Measurements from ENCODE around the gene COL15A1.

The COL15A1 gene

GRCh38 chr9:99056886-99057664, 113.4 kb downstream of the COL15A1 start:
- Histone ChIP-seq H2AK5ac (ENCODE audit: low read length) (no peak overlapping the region), H4K5ac (ENCODE audit: low read length) (no peak overlapping the region), H3K56ac (ENCODE audit: low read length) (no peak overlapping the region), H3K18ac (ENCODE audit: low read length) (no peak overlapping the region), H3K27me3 (ENCODE audit: insufficient read depth, low read length, poor library complexity) (no peaks in the 10 kb centered on the region), H2BK5ac (ENCODE audit: low read length) (no peak overlapping the region), H4K8ac (ENCODE audit: low read depth, low read length) (no peak overlapping the region), H3K4me1 (ENCODE audit: control insufficient read depth, low read depth, low read length) (no peaks in the 10 kb centered on the region), H2BK15ac (replicated peaks; ENCODE audit: low read depth) (no peak overlapping the region), H3K4me2 (ENCODE audit: low read length) (no peak overlapping the region), H3K27ac (ENCODE audit: low read depth, low read length) (no peak overlapping the region), H3K4ac (ENCODE audit: low read depth, low read length) (no peak overlapping the region), H3K79me2 (ENCODE audit: control insufficient read depth, insufficient read depth, low read length) (no peaks in the 10 kb centered on the region), H3K9ac (ENCODE audit: low read length) (no peak overlapping the region), H3K23ac (ENCODE audit: low read length) (no peak overlapping the region), H2BK120ac (ENCODE audit: low read depth, low read length) (no peak overlapping the region), H3K79me1 (ENCODE audit: low read length) (no peaks in the 10 kb centered on the region), H3K36me3 (ENCODE audit: control insufficient read depth, insufficient read depth, low read length) (no peaks in the 10 kb centered on the region), H3K4me3 (ENCODE audit: low read length) (no peak overlapping the region)
- no peak for DNase-seq
- no CpG with 5 or more reads among the region's 5 CpGs for WGBS (ENCODE audit: extremely low coverage, insufficient coverage, low lambda C conversion rate)

GRCh38 chr9:99057665-99058625, 114.2 kb downstream of the COL15A1 start:
- Histone ChIP-seq H3K18ac (ENCODE audit: low read length) (no peak overlapping the region), H3K27me3 (ENCODE audit: insufficient read depth, low read length, poor library complexity) (no peaks in the 10 kb centered on the region), H2BK15ac (replicated peaks; ENCODE audit: low read depth) (no peak overlapping the region), H3K56ac (ENCODE audit: low read length) (no peak overlapping the region), H2AK5ac (ENCODE audit: low read length) (peak overlapping the region; percentile 27), H3K9ac (ENCODE audit: low read length) (no peak overlapping the region), H3K27ac (ENCODE audit: low read depth, low read length) (no peak overlapping the region), H3K23ac (ENCODE audit: low read length) (no peak overlapping the region), H3K4me2 (ENCODE audit: low read length) (no peak overlapping the region), H4K8ac (ENCODE audit: low read depth, low read length) (no peak overlapping the region), H3K79me2 (ENCODE audit: control insufficient read depth, insufficient read depth, low read length) (no peaks in the 10 kb centered on the region), H3K36me3 (ENCODE audit: control insufficient read depth, insufficient read depth, low read length) (no peaks in the 10 kb centered on the region), H2BK5ac (ENCODE audit: low read length) (no peak overlapping the region), H3K4me3 (ENCODE audit: low read length) (no peak overlapping the region), H3K4me1 (ENCODE audit: control insufficient read depth, low read depth, low read length) (no peaks in the 10 kb centered on the region), H3K79me1 (ENCODE audit: low read length) (no peaks in the 10 kb centered on the region), H3K4ac (ENCODE audit: low read depth, low read length) (no peak overlapping the region), H4K5ac (ENCODE audit: low read length) (no peak overlapping the region), H2BK120ac (ENCODE audit: low read depth, low read length) (no peak overlapping the region)
- WGBS (ENCODE audit: extremely low coverage, insufficient coverage, low lambda C conversion rate), result no CpG with 5 or more reads among the region's 7 CpGs
- DNase-seq, result peak; percentile 36

- Histone ChIP-seq H3K18ac (ENCODE audit: low read length) (no peak overlapping the region), H2BK15ac (replicated peaks; ENCODE audit: low read depth) (no peak overlapping the region), H3K23ac (ENCODE audit: low read length) (no peak overlapping the region), H3K56ac (ENCODE audit: low read length) (no peak overlapping the region), H4K5ac (ENCODE audit: low read length) (no peak overlapping the region), H2AK5ac (ENCODE audit: low read length) (no peak overlapping the region), H3K4me3 (ENCODE audit: low read length) (no peak overlapping the region), H3K27me3 (ENCODE audit: insufficient read depth, low read length, poor library complexity) (no peaks in the 10 kb centered on the region), H3K9ac (ENCODE audit: low read length) (no peak overlapping the region), H3K27ac (ENCODE audit: low read depth, low read length) (no peak overlapping the region), H3K79me2 (ENCODE audit: control insufficient read depth, insufficient read depth, low read length) (no peaks in the 10 kb centered on the region), H4K8ac (ENCODE audit: low read depth, low read length) (no peak overlapping the region), H2BK120ac (ENCODE audit: low read depth, low read length) (no peak overlapping the region), H3K36me3 (ENCODE audit: control insufficient read depth, insufficient read depth, low read length) (no peaks in the 10 kb centered on the region), H3K4ac (ENCODE audit: low read depth, low read length) (no peak overlapping the region), H3K4me1 (ENCODE audit: control insufficient read depth, low read depth, low read length) (no peaks in the 10 kb centered on the region), H3K79me1 (ENCODE audit: low read length) (no peaks in the 10 kb centered on the region), H3K4me2 (ENCODE audit: low read length) (no peak overlapping the region), H2BK5ac (ENCODE audit: low read length) (no peak overlapping the region)
- no peak for DNase-seq
- no CpG with 5 or more reads among the region's 8 CpGs for WGBS (ENCODE audit: extremely low coverage, insufficient coverage, low lambda C conversion rate)
Observed at GRCh38 chr9:99058964-99059921, 115.5 kb downstream of the COL15A1 start.

- no peak overlapping the region for H3K9ac ChIP-seq (ENCODE audit: low read length)
- no peak overlapping the region for H3K27ac ChIP-seq (ENCODE audit: low read depth, low read length)
- H3K79me2 ChIP-seq (ENCODE audit: control insufficient read depth, insufficient read depth, low read length), result no peaks in the 10 kb centered on the region
- H3K79me1 ChIP-seq (ENCODE audit: low read length), result no peaks in the 10 kb centered on the region
- H3K36me3 ChIP-seq (ENCODE audit: control insufficient read depth, insufficient read depth, low read length), result no peaks in the 10 kb centered on the region
- no peak overlapping the region for H2BK15ac ChIP-seq (replicated peaks; ENCODE audit: low read depth)
- no peak overlapping the region for H3K4ac ChIP-seq (ENCODE audit: low read depth, low read length)
- no CpG with 5 or more reads among the region's 2 CpGs for WGBS (ENCODE audit: extremely low coverage, insufficient coverage, low lambda C conversion rate)
- no peak overlapping the region for H3K4me3 ChIP-seq (ENCODE audit: low read length)
- no peak overlapping the region for H4K5ac ChIP-seq (ENCODE audit: low read length)
- H3K27me3 ChIP-seq (ENCODE audit: insufficient read depth, low read length, poor library complexity), result no peaks in the 10 kb centered on the region
- H3K56ac ChIP-seq (ENCODE audit: low read length), result no peak overlapping the region
- no peak overlapping the region for H2AK5ac ChIP-seq (ENCODE audit: low read length)
- no peak overlapping the region for H2BK120ac ChIP-seq (ENCODE audit: low read depth, low read length)
- H3K23ac ChIP-seq (ENCODE audit: low read length), result no peak overlapping the region
- no peak overlapping the region for H2BK5ac ChIP-seq (ENCODE audit: low read length)
- no peak for DNase-seq
- no peak overlapping the region for H3K4me2 ChIP-seq (ENCODE audit: low read length)
- H3K4me1 ChIP-seq (ENCODE audit: control insufficient read depth, low read depth, low read length), result no peaks in the 10 kb centered on the region
- no peak overlapping the region for H3K18ac ChIP-seq (ENCODE audit: low read length)
- H4K8ac ChIP-seq (ENCODE audit: low read depth, low read length), result no peak overlapping the region
Observed at GRCh38 chr9:99060621-99061020, 116.9 kb downstream of the COL15A1 start.

- no CpG with 5 or more reads among the region's 1 CpG for WGBS (ENCODE audit: extremely low coverage, insufficient coverage, low lambda C conversion rate)
- H3K23ac ChIP-seq (ENCODE audit: low read length), result no peak overlapping the region
Observed at GRCh38 chr9:99062549-99062948, 118.8 kb downstream of the COL15A1 start.

More at GRCh38 chr9:99062549-99062948, 118.8 kb downstream of the COL15A1 start:
- Histone ChIP-seq H4K5ac (ENCODE audit: low read length) (no peak overlapping the region), H3K36me3 (ENCODE audit: control insufficient read depth, insufficient read depth, low read length) (no peaks in the 10 kb centered on the region), H3K4me1 (ENCODE audit: control insufficient read depth, low read depth, low read length) (peaks cover 2% of the 10 kb centered on the region), H3K4me2 (ENCODE audit: low read length) (no peak overlapping the region), H4K8ac (ENCODE audit: low read depth, low read length) (no peak overlapping the region), H3K4ac (ENCODE audit: low read depth, low read length) (no peak overlapping the region), H3K56ac (ENCODE audit: low read length) (no peak overlapping the region), H3K27ac (ENCODE audit: low read depth, low read length) (no peak overlapping the region), H3K18ac (ENCODE audit: low read length) (no peak overlapping the region), H3K79me1 (ENCODE audit: low read length) (no peaks in the 10 kb centered on the region), H2BK5ac (ENCODE audit: low read length) (no peak overlapping the region), H3K4me3 (ENCODE audit: low read length) (no peak overlapping the region), H2BK120ac (ENCODE audit: low read depth, low read length) (no peak overlapping the region), H2AK5ac (ENCODE audit: low read length) (no peak overlapping the region), H3K9ac (ENCODE audit: low read length) (no peak overlapping the region), H3K79me2 (ENCODE audit: control insufficient read depth, insufficient read depth, low read length) (no peaks in the 10 kb centered on the region), H2BK15ac (replicated peaks; ENCODE audit: low read depth) (no peak overlapping the region), H3K27me3 (ENCODE audit: insufficient read depth, low read length, poor library complexity) (no peaks in the 10 kb centered on the region)
- no peak for DNase-seq

Data from mesendoderm (in vitro differentiated cells).